NCI-H748 (cell line): ENCODE results near the gene FAM124B.
"Not testable (repeated sequence)": the region's sequence is repeated elsewhere in the genome, so short reads cannot be mapped to it uniquely, and the experiment has no call there.

Experiments used
- DNase-seq: peaks from one replicate; lab custom pipeline; 2025; ENCODE audit not compliant: unreplicated experiment; lab: John Stamatoyannopoulos, UW

FAM124B gene

DNA sequence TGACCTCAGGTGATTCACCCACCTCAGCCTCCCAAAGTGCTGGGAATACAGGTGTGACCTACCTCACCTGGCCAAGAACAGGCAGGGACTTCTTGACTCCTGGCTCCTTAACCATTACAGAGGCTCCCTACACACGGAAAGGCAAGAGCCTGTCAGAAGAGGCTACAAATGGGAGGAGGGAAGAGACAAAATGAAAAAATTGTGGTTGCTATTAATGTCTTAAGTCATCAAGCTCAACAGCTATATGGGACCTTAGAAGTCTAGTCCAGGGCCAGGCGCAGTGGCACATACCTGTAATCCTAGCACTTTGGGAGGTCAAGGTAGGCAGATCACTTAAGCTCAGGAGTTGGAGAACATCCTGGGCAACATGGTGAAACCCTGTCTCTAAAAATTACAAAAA lies 11.5 kb upstream of the FAM124B start:
- DNase-seq = no peak

GRCh38 chr2:224412141-224413015 lies 10.5 kb upstream of the FAM124B start:
- no peak for DNase-seq

- no peak for DNase-seq
Observed at GRCh38 chr2:224410946-224411561, 9.1 kb upstream of the FAM124B start.

DNA sequence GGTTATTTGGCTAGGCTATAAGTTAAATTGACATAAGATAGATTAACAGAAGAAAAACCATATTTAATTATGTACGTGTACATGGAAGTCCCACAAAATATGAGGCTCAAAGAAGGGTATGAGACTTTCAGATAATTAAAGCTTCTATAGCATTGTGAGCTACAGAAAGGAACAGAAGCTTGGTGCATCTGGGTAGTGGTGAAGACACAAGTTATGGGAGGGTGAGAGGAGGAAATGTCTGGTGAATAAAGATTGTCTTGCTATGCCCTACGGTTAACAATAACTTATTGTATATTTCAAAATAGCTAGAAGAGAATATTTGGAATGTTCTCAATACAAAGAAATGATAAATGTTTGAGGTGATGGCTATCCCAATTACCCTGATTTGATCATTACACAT lies 6.8 kb upstream of the FAM124B start:
- DNase-seq = no peak

DNA sequence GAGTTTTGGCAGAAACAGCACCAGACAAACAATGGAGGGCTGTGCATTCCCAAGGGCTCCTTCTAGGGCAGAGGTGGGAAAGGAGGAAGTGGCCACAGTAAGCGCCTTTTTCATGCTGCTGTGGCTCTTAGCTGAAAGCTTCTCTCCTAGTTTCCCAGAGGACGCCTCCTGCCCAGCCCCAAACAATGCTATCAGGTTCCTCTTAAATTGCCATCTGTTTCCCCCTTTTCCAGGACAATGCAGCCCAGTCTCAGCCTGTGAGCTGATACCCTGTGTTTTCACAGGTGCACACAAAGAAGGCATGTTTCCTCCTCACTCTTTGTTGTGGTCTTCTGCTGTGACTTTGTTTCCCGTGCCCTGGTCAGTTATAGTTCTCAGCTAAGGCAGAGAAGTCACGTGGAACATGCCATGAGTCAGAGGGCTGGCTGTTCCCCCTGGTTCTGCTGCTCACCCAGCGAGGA lies 5.4 kb upstream of the FAM124B start:
- no peak for DNase-seq

DNA sequence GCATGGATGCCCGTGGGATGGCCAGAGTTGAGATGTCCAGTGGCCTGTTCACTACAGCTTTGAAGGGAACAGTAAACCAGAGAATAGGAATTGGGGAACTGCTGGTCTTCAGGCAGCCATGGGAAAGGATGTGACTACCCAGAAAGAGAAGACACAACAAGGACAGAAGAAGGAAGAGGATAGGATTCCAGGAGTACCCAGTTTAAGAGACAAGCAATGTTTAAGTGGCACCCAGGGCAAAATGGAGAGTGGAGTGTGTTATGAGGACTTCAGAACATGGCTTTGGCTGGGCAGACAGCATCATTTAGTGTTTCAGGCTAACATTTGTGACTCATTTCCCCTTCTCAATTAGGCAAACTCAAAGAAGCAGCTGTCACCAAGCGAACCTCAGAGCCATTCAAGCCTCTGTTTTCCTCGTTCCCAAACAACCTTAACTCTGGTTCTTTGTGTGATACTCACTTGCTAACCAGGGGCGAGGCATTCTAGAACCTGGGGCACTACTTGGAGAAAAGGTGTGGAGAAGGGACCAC lies 4.0 kb upstream of the FAM124B start:
- DNase-seq = no peak

DNA sequence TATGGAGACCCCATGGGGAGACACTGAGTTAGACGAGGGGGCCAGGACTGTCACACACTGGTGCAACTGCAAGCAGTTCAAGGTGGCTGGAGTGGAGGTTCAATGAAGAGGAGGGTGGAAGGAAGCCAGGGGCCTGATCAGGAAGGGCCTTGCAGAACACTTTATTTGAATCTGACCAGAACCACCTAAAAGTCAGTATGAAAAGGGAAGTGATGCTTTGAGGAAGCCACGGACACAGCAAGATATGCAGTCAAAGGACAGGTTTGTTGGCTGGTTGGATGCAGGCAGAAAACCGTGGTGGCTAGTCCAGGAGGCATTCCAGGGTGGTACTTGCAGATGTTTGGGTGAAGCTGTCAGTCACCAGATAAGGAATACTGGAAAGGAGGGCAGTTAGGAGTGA lies 3.5 kb upstream of the FAM124B start:
- no peak for DNase-seq

- no peak for DNase-seq
Observed at GRCh38 chr2:224404796-224405195, 2.9 kb upstream of the FAM124B start.

GRCh38 chr2:224403657-224404056 lies 1.8 kb upstream of the FAM124B start:
- no peak for DNase-seq

- no peak for DNase-seq
Observed at GRCh38 chr2:224400886-224401632, 848 bp downstream of the FAM124B start.

GRCh38 chr2:224400174-224400810 lies 1.6 kb downstream of the FAM124B start:
- DNase-seq = no peak

DNA sequence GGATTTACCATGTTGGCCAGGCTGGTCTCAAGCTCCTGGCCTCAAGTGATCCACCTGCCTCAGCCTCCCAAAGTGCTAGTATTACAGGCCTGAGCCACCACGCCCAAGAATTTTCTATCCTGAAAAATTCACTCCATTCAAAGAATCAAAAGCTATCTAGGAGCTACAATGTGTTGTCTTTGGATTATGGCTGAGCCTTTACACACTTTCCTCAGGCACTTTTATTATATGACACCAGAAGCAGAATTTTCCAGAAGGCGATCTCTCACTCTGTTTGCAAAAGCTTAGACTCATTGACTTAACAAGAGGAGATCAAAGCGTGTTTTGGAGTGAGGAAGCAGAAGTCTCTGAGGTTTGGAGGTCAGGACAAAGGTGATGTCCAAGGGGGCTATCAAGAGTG lies 3.6 kb downstream of the FAM124B start:
- no peak for DNase-seq

- not testable (repeated sequence) for DNase-seq
Observed at GRCh38 chr2:224397100-224397499, 4.8 kb downstream of the FAM124B start.

- DNase-seq = no peak
Observed at GRCh38 chr2:224395620-224396390, 6.1 kb downstream of the FAM124B start.

DNA sequence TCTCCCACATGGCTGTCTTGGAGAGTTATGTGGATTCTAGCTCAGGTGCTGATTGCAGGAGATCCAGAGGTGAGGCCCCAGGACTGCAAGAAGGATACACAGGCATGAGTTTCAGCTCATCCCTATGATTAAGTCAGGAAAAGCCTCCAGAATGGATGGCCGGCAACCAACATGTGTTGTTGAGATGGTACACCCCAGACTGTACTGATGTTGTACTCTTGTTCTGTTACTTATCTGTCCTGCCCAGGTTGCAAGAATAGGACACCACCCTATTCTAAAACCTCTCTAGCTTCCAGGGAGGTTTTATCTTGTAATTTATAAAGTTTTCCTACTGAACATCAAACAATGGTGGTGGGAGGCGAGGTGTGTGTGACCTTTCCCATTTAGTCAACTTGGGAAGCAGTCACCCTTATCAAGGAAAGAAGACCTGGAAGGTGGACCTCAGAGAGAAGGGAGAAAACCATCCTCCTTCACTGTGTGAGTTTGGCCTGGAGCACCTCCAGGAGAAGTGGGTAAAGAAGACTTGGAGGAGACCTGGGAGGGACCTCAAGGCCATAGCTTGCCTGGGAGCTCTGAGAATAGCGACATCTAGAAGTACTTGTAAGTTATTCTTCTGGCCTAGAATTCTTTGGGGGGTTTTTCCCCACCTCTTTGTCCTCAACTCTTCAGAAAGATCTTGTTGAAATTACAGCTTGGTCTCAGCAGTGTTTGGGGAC lies 8.6 kb downstream of the FAM124B start:
- no peak for DNase-seq

- no peak for DNase-seq
Observed at GRCh38 chr2:224392545-224392944, 9.4 kb downstream of the FAM124B start.

GRCh38 chr2:224389317-224389716 lies 12.6 kb downstream of the FAM124B start:
- DNase-seq = no peak

- DNase-seq = no peak
Observed at GRCh38 chr2:224386876-224387275, 15.0 kb downstream of the FAM124B start.

- DNase-seq = no peak
Observed at GRCh38 chr2:224382973-224383555, 18.8 kb downstream of the FAM124B start.
